HG03378 (cell line): Measurements from ENCODE around the gene RBM7.

Source experiments
- ATAC-seq: cut with Tn5 transposase; IDR thresholded peaks from one replicate; pipeline ENCODE4 v1.9.1; 2021; ENCODE audit warnings: mild to moderate bottlenecking, moderate library complexity; ENCODE audit not compliant: unreplicated experiment

RBM7 gene

GRCh38 chr11:114447444-114447843 lies 47.0 kb downstream of the RBM7 start:
- ATAC-seq: no peak

GRCh38 chr11:114447892-114448291 lies 47.4 kb downstream of the RBM7 start:
- no peak for ATAC-seq

- ATAC-seq: no peak
These were observed 48.5 kb downstream of the RBM7 start for GRCh38 chr11:114448749-114449482.

- no peak for ATAC-seq
These were observed 49.4 kb downstream of the RBM7 start for GRCh38 chr11:114449845-114450244.

- no peak for ATAC-seq
These were observed 51.9 kb downstream of the RBM7 start for GRCh38 chr11:114452399-114452798.
